Ureter (tissue), 1 donor: ENCODE measurements around the gene ZNF530. TPM values are rescaled to one million over a fixed set of nuclear protein-coding genes. Genes with fewer than 3 reads are reported as not detected.

ENCODE experiments used
- DNase-seq: peaks from one replicate; pipeline ENCODE4 v3.0.0-alpha.2; 2020; ENCODE audit warnings: low spot score
- total RNA-seq: library from RNA; stranded (reverse); gene quantifications from one replicate; pipeline ENCODE4 v1.2.4, GENCODE V29; 2023
- donor health status: DM: yes; HTN: yes; CAD: no.

ZNF530 gene
- total RNA-seq: 5.3 TPM

GRCh38 chr19:57599761-57600383 is at the start of gene ZNF530:
Gene ZNF530, plus strand, starts transcription at chr19:57599885. Its CDS starts 4,461 bp downstream, at chr19:57604346.
- DNase-seq: peak; percentile 95

DNA sequence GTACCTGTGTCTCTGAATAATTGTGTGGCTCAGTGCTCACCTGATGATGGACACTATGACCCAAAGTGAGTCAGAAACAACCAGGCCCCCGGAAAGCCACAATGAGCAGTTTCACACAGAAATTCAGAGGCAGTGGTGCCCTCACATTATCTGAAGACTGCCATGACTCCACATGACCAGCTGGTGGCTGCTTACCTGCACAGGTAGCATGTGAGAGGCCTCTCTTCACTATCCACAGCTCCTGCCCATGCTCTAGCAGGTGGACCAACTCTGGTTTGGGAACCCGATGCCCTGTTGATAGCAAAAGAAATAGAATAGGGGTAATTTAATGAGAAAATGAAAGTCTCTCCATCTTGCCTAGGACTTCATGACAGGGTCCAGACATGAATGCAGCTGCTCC is 47.3 kb upstream of the ZNF530 start:
- no peak for DNase-seq

- DNase-seq: no peak
Observed at GRCh38 chr19:57557659-57558058, 42.0 kb upstream of the ZNF530 start.

DNA sequence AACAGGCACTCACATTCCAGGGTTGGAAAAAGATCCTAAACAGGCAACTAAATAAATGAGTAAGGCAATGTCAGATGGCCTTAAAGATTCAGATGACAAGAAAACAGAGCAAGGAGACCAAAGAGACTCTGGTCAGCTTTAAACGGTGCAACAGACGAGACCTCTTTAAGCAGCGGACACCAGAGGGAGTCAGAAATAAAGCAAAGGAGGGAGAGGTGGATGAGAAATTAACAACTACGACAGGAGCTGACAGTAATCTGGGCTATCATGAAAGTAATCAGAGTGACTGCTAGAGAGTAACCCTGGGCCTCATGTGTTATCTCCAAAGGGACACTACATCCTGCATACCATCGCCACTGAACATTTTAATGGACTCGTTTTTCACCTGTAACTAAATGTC is 41.2 kb upstream of the ZNF530 start:
- DNase-seq: no peak

DNA sequence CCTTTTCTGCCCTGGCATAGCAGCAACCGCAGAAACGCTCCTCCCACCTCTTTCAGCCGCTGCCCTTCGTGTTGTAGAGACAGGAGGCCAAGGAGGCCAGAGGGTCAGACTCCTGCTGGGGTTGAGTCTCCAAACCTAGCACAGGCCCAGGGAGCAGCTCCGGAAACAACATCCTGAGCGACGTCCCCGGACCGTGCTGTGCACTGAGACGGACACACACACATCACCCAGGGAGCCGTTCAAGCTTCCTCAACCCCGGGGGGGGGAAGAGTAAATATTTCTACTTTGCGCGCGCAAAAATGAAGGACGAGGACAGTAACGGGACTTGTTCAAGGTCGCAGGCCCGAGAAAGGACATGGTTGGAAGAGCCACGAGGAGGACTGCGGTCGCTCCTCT is 40.7 kb upstream of the ZNF530 start:
- DNase-seq: no peak

- peak; percentile 92 for DNase-seq
Observed at GRCh38 chr19:57559404-57560025, 40.2 kb upstream of the ZNF530 start, which contains the start of gene ZNF550. Gene ZNF550, minus strand, starts transcription at chr19:57559863. Its CDS starts 181 bp downstream, at chr19:57559682.

- DNase-seq: no peak
Observed at GRCh38 chr19:57560049-57560491, 39.6 kb upstream of the ZNF530 start.

- DNase-seq: no peak
Observed at GRCh38 chr19:57563547-57563946, 36.1 kb upstream of the ZNF530 start.

DNA sequence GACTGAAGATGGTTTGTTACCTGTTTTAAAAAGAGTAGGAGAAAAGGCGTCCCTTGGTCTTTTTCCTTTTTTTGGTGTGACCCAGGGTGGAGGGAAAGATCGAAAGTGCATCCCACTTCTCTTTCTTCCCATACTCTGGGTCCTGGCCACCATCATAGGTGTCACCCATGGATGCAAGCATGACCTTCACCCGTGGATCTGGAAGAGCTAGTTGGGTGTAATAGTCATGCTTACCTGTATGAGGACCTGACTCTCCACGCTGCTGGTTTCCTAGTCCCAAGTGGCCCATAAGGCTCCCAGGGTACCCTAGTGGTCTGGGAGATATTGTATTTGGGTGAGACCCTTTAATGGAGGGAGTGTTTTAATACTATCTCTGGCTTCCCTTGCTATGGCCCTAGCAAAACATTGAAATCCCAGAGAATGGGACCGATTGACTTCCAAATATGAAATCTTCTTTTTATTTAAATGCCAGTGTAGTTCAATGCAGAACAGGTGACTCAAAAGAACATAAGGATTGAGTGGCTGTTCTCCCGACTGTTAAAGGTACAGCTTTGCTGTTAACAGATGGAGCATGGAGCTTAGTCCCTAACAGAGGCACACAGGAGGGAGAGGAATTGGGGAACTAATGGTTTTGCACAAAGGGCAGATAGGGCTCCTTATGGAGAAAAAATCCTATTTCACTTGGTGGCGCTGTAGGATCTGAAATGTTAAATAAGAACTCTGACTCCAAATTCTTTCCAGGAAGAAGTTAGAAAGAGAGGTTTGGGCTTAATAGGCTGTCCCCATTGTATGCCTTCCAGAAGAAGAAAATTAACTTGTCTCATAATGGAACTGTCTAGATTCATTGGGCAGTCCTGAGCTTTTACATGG is 33.1 kb upstream of the ZNF530 start:
- no peak for DNase-seq

GRCh38 chr19:57570707-57571106 is 29.0 kb upstream of the ZNF530 start:
- no peak for DNase-seq

GRCh38 chr19:57572415-57572947 is 27.2 kb upstream of the ZNF530 start:
- no peak for DNase-seq

GRCh38 chr19:57576661-57577060 is 23.0 kb upstream of the ZNF530 start:
- DNase-seq: no peak

- DNase-seq: peak; percentile 98
Observed at GRCh38 chr19:57578487-57579205, 21.0 kb upstream of the ZNF530 start, which contains the start of gene ZNF416. Gene ZNF416, minus strand, starts transcription at chr19:57578911. Its CDS starts 207 bp downstream, at chr19:57578704.

GRCh38 chr19:57583104-57583520 is 16.6 kb upstream of the ZNF530 start:
- DNase-seq: no peak

DNA sequence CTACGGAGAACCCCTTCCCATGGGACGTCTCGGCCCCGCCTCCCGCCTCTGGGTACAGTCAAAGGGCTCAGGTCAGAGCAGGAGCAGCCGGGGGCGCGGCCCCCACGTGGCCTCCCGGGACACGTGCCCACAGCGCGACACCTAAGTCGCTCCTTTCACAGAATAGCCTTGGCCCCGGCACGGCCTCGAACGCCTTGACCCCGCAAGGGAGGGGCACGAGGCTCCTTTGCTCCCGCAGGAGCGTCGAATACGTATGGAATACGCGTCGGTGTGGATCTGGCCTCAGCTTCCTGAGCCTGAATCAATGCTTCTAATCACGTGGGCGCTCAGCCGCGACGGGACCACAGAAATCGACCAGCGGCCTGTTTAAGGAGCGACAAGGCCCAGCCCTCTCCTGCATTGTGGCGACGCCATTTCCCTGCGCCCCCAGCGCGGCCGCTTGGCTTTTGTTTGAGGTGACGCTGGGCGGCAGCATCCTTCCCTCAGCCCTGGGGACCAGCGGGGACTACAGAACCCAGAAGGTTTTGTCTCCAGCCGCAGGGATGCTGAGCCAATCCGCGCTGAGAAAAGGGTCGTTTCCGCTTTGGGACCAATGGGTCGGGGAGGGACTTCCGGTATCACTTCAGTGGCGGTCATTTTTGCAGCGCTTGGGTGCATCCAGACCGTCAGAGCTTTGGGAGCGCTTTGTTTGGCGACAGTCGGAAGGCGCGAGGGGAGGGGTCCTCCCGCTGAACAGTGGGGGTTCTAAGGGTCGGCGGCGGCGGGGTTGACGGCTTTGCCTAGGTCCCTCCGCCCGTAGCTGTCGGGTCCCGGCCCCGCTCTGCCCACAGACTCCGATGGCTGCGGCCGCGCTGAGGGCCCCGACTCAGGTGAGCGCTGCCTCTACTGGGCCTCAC is 15.9 kb upstream of the ZNF530 start, which contains the start of gene ZIK1:
Gene ZIK1 (plus strand): TSS at position 625 of the 896 bp plus-strand sequence. CDS start 212 bp downstream, at position 837.
- DNase-seq: peak; percentile 95

- no peak for DNase-seq
Observed at GRCh38 chr19:57587529-57587928, 12.2 kb upstream of the ZNF530 start.

DNA sequence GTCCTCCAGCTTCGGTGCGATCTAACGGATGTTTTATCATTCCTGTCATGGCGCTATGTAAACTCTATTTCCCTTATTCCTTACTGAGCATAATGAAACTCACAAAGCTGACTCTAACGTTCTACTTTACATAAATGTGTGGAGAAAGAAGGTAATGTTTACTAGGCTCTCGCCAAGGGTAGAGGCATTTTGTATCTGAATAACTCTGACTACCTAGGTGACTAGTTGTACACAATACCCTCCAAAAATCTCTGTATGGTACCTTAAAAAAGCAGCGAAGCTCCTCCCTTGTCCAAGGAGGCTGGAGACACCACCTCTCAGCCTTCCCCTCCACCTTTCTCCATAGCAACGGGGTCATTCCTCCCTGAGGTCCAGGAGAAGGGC is 316 bp upstream of the ZNF530 start:
- DNase-seq: no peak

GRCh38 chr19:57606931-57607330 is 7.2 kb downstream of the ZNF530 start:
- no peak for DNase-seq

DNA sequence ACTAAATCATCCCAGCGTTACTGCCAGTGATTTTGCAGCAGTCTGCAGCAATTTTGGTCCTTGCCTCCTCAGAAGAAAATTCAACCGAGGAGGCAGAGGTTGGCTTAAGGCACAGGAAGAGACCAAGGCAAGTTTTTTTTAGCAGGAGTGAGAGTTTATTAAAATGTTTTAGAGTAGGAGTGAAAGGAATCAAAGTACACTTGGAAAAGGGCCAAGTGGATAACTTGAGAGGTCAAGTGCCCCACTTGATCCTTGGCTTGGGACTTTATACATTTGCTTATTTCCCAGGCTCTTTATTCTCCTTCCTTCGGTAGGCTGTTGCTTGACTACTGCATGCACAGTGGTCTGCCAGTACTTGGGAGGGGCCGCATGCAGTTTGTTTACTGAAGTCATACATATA is 11.4 kb downstream of the ZNF530 start:
- no peak for DNase-seq
